ENCODE data around the gene IL12A. TPM values are rescaled to one million over a fixed set of nuclear protein-coding genes. Genes with fewer than 3 reads are reported as not detected.
A peak's percentile ranks its signal among the peaks of the same experiment; 100 is the strongest.

The IL12A gene
- total and polyA plus RNA-seq, 10 of the 15 experiments (the other 5 are each of a cell fraction or from before 2014, with no cell fraction given), result 0.50 to 10.9 (median 3.5) TPM

- TF ChIP-seq MLLT1 (IDR thresholded peaks at IDR 0.05) (no peak), CBX3 (IDR thresholded peaks at IDR 0.05; ENCODE audit: borderline replicate concordance, low read depth) (no peak), TARDBP (IDR thresholded peaks at IDR 0.05; ENCODE audit: borderline replicate concordance) (peak; percentile 36), SMAD1 (IDR thresholded peaks at IDR 0.05; ENCODE audit: low read depth, partially characterized antibody) (no peak), RFX5 (IDR thresholded peaks at IDR 0.05; ENCODE audit: low read depth, low read length) (no peak), EZH2 (IDR thresholded peaks at IDR 0.05; ENCODE audit: borderline replicate concordance, control insufficient read depth, low read depth, low read length) (no peak), NBN (IDR thresholded peaks at IDR 0.05) (0 out of 2 replicates have a peak, but pooled peaks have one; percentile 27), CBFB (IDR thresholded peaks at IDR 0.05; ENCODE audit: low read depth) (no peak; the same call in 1 of the 2 replicates), MYC (IDR thresholded peaks at IDR 0.05; ENCODE audit: insufficient read depth, insufficient read length, insufficient replicate concordance, low read length, severe bottlenecking) (peak; percentile 25), TCF7 (IDR thresholded peaks at IDR 0.05; ENCODE audit: borderline replicate concordance) (no peak), PKNOX1 (IDR thresholded peaks at IDR 0.05) (no peak), FOXM1 (IDR thresholded peaks at IDR 0.05; ENCODE audit: low read depth, low read length) (peak; percentile 79), STAT3 (IDR thresholded peaks at IDR 0.05; ENCODE audit: low read depth, low read length) (no peak), NFXL1 (IDR thresholded peaks at IDR 0.05; ENCODE audit: borderline replicate concordance) (no peak), SREBF2 (IDR thresholded peaks at IDR 0.05; ENCODE audit: low read length) (no peak)
- TF ChIP-seq, protein P1, sequence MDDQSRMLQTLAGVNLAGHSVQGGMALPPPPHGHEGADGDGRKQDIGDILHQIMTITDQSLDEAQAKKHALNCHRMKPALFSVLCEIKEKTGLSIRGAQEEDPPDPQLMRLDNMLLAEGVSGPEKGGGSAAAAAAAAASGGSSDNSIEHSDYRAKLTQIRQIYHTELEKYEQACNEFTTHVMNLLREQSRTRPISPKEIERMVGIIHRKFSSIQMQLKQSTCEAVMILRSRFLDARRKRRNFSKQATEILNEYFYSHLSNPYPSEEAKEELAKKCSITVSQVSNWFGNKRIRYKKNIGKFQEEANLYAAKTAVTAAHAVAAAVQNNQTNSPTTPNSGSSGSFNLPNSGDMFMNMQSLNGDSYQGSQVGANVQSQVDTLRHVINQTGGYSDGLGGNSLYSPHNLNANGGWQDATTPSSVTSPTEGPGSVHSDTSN (IDR thresholded peaks at IDR 0.05; ENCODE audit: insufficient replicate concordance, low read depth, low read length), result no peak
- TF ChIP-seq, protein P2, sequence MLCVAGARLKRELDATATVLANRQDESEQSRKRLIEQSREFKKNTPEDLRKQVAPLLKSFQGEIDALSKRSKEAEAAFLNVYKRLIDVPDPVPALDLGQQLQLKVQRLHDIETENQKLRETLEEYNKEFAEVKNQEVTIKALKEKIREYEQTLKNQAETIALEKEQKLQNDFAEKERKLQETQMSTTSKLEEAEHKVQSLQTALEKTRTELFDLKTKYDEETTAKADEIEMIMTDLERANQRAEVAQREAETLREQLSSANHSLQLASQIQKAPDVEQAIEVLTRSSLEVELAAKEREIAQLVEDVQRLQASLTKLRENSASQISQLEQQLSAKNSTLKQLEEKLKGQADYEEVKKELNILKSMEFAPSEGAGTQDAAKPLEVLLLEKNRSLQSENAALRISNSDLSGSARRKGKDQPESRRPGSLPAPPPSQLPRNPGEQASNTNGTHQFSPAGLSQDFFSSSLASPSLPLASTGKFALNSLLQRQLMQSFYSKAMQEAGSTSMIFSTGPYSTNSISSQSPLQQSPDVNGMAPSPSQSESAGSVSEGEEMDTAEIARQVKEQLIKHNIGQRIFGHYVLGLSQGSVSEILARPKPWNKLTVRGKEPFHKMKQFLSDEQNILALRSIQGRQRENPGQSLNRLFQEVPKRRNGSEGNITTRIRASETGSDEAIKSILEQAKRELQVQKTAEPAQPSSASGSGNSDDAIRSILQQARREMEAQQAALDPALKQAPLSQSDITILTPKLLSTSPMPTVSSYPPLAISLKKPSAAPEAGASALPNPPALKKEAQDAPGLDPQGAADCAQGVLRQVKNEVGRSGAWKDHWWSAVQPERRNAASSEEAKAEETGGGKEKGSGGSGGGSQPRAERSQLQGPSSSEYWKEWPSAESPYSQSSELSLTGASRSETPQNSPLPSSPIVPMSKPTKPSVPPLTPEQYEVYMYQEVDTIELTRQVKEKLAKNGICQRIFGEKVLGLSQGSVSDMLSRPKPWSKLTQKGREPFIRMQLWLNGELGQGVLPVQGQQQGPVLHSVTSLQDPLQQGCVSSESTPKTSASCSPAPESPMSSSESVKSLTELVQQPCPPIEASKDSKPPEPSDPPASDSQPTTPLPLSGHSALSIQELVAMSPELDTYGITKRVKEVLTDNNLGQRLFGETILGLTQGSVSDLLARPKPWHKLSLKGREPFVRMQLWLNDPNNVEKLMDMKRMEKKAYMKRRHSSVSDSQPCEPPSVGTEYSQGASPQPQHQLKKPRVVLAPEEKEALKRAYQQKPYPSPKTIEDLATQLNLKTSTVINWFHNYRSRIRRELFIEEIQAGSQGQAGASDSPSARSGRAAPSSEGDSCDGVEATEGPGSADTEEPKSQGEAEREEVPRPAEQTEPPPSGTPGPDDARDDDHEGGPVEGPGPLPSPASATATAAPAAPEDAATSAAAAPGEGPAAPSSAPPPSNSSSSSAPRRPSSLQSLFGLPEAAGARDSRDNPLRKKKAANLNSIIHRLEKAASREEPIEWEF (IDR thresholded peaks at IDR 0.05; ENCODE audit: insufficient replicate concordance, low read depth, low read length), result no peak
- TF ChIP-seq, protein P3, sequence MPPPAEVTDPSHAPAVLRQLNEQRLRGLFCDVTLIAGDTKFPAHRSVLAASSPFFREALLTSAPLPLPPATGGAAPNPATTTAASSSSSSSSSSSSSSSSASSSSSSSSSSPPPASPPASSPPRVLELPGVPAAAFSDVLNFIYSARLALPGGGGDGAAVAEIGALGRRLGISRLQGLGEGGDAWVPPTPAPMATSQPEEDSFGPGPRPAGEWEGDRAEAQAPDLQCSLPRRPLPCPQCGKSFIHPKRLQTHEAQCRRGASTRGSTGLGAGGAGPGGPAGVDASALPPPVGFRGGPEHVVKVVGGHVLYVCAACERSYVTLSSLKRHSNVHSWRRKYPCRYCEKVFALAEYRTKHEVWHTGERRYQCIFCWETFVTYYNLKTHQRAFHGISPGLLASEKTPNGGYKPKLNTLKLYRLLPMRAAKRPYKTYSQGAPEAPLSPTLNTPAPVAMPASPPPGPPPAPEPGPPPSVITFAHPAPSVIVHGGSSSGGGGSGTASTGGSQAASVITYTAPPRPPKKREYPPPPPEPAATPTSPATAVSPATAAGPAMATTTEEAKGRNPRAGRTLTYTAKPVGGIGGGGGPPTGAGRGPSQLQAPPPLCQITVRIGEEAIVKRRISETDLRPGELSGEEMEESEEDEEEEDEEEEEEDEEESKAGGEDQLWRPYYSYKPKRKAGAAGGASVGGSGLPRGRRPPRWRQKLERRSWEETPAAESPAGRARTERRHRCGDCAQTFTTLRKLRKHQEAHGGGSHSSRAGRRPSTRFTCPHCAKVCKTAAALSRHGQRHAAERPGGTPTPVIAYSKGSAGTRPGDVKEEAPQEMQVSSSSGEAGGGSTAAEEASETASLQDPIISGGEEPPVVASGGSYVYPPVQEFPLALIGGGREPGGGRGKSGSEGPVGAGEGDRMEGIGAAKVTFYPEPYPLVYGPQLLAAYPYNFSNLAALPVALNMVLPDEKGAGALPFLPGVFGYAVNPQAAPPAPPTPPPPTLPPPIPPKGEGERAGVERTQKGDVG (CRISPR knock-in tag; IDR thresholded peaks at IDR 0.05), result no peak
Measured at GRCh38 chr3:159988617-159989271, at the start of gene IL12A (continued).
